GM23248 (cell line): ENCODE measurements around the gene PTPN14. TPM values are rescaled to one million over a fixed set of nuclear protein-coding genes. Genes with fewer than 3 reads are reported as not detected.

ENCODE experiments used
- DNase-seq: peaks from one replicate; pipeline ENCODE4 v3.0.0-alpha.2; 2015
- H2AFZ ChIP-seq: fragments of 200-600 bp; sonication (generic); 2 replicates; pipeline ENCODE4 v1.6.1; 2016; ENCODE audit warnings: antibody characterized with exemption
- H3F3A ChIP-seq: fragments of 200-600 bp; sonication (generic); 2 replicates; pipeline ENCODE4 v1.6.1; 2016; ENCODE audit warnings: mild to moderate bottlenecking, antibody characterized with exemption, mixed run types; ENCODE audit not compliant: insufficient read depth
- H3K27ac ChIP-seq: fragments of 200-600 bp; sonication (generic); 2 replicates; pipeline ENCODE4 v1.5.1; 2016; ENCODE audit warnings: mild to moderate bottlenecking
- H3K27me3 ChIP-seq: fragments of 200-600 bp; sonication (generic); replicated peaks from 2 replicates; pipeline ENCODE4 v1.6.1; 2016; ENCODE audit warnings: mild to moderate bottlenecking; ENCODE audit not compliant: insufficient read depth
- H3K36me3 ChIP-seq: fragments of 200-600 bp; sonication (generic); 2 replicates; pipeline ENCODE4 v1.6.1; 2016; ENCODE audit warnings: low read depth, mild to moderate bottlenecking
- H3K4me1 ChIP-seq: fragments of 200-600 bp; sonication (generic); 2 replicates; pipeline ENCODE4 v1.6.1; 2016; ENCODE audit warnings: mild to moderate bottlenecking; ENCODE audit not compliant: insufficient read depth
- H3K4me2 ChIP-seq: fragments of 200-600 bp; sonication (generic); one replicate; pipeline ENCODE4 v1.6.1; 2016; ENCODE audit warnings: mild to moderate bottlenecking; ENCODE audit not compliant: unreplicated experiment
- H3K4me3 ChIP-seq: fragments of 200-600 bp; sonication (generic); 2 replicates; pipeline ENCODE4 v1.5.1; 2016; ENCODE audit warnings: mild to moderate bottlenecking
- H3K79me2 ChIP-seq: fragments of 200-600 bp; sonication (generic); 2 replicates; pipeline ENCODE4 v1.6.1; 2016; ENCODE audit warnings: mild to moderate bottlenecking; ENCODE audit not compliant: insufficient read depth
- H3K9ac ChIP-seq: fragments of 200-600 bp; sonication (generic); 2 replicates; pipeline ENCODE4 v1.6.1; 2016; ENCODE audit warnings: mild to moderate bottlenecking
- H3K9me2 ChIP-seq: fragments of 200-600 bp; sonication (generic); 2 replicates; pipeline ENCODE4 v1.6.1; 2016; ENCODE audit warnings: mixed run types, mild to moderate bottlenecking, moderate library complexity; ENCODE audit not compliant: insufficient read depth
- H3K9me3 ChIP-seq: fragments of 200-600 bp; sonication (generic); one replicate; pipeline ENCODE4 v1.6.1; 2017; ENCODE audit warnings: low read depth
- H4K20me1 ChIP-seq: fragments of 200-600 bp; sonication (generic); 2 replicates; pipeline ENCODE4 v1.6.0; 2016; ENCODE audit not compliant: insufficient read depth
- EZH2 ChIP-seq: fragments of 200-600 bp; sonication (generic); IDR thresholded peaks from 2 replicates; pipeline ENCODE4 v1.6.1; 2018; ENCODE audit warnings: antibody characterized with exemption, mild to moderate bottlenecking; ENCODE audit not compliant: insufficient read depth, poor library complexity, severe bottlenecking
- EZH2phosphoT487 ChIP-seq: fragments of 200-600 bp; sonication (generic); IDR thresholded peaks from 2 replicates; pipeline ENCODE4 v1.6.1; 2018; ENCODE audit warnings: antibody characterized with exemption, moderate library complexity, mild to moderate bottlenecking, low read depth; ENCODE audit not compliant: insufficient read depth
- WGBS, 2 experiments: methylation state at CpG; one replicate each; pipeline ENCODE4 v1.1.6; 2015 to 2017; ENCODE audit warnings: low lambda C conversion rate in 2 of 2, low coverage in 1 of 2; ENCODE audit errors: missing lambda C conversion rate in 2 of 2; 5-methylcytosine and 5-hydroxymethylcytosine counted together
- in situ Hi-C: fragments of 300-500 bp; cut with MboI; formaldehyde crosslinking; loops from 2 replicates; pipeline ENCODE4 v1.15.0; 2020
- polyA plus RNA-seq: library from polyadenylated mRNA; unstranded; fragments of >200 nt; fragmentation: Nextera tagmentation; extraction: Ambion mirVana; gene quantifications from 2 replicates; pipeline ENCODE4 v1.2.1, GENCODE V29; 2016
- total RNA-seq: library from RNA; depleted of rRNA; stranded (reverse); fragments of >200 nt; shearing (Covaris generic); gene quantifications from 2 replicates; pipeline ENCODE4 v1.2.3, GENCODE V29; 2014

The PTPN14 gene
- total and polyA plus RNA-seq, 2 experiments from 2014 or later: 38.7 to 49.8 TPM

DNA sequence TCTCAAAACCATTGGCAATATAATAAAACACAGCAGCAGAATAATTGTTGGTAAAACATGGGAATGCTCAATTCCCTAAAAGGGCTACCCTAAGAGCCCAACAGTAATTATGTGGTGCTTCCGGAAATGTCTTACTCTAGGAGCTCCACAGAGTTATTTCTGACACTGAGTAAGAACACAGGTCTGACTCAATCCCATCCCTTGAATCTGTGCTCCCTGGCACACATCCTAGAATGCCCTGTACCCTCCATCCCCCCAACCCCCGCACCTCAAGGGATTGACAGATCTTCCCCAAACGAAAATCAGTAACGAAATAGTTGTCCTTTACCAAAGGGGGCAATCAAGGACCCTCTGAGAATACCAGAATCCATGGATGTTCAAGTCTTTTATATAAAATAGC is 198.6 kb downstream of the PTPN14 start:
- WGBS, 2 experiments: 90 to 93% methylated on average over 4 of the region's 4 CpGs
- Histone ChIP-seq H3K36me3 (peaks cover 56% of the 10 kb centered on the region), H3K27me3 (no peaks in the 10 kb centered on the region), H3K9me3 (no peaks in the 10 kb centered on the region), H3K4me3 (no peak overlapping the region), H3K79me2 (0 out of 2 replicates have a peak, but pooled peaks cover 20% of the 10 kb centered on the region), H3K4me1 (peaks cover 13% of the 10 kb centered on the region), H3K27ac (no peak overlapping the region), H3F3A (peaks cover 33% of the 10 kb centered on the region), H2AFZ (no peak overlapping the region), H3K4me2 (no peak overlapping the region), H3K9me2 (no peaks in the 10 kb centered on the region), H4K20me1 (no peaks in the 10 kb centered on the region), H3K9ac (no peak overlapping the region)
- no peak for TF ChIP-seq EZH2phosphoT487
- TF ChIP-seq EZH2: no peak
- in situ Hi-C loops: no loop called here
- DNase-seq: peak; percentile 32

DNA sequence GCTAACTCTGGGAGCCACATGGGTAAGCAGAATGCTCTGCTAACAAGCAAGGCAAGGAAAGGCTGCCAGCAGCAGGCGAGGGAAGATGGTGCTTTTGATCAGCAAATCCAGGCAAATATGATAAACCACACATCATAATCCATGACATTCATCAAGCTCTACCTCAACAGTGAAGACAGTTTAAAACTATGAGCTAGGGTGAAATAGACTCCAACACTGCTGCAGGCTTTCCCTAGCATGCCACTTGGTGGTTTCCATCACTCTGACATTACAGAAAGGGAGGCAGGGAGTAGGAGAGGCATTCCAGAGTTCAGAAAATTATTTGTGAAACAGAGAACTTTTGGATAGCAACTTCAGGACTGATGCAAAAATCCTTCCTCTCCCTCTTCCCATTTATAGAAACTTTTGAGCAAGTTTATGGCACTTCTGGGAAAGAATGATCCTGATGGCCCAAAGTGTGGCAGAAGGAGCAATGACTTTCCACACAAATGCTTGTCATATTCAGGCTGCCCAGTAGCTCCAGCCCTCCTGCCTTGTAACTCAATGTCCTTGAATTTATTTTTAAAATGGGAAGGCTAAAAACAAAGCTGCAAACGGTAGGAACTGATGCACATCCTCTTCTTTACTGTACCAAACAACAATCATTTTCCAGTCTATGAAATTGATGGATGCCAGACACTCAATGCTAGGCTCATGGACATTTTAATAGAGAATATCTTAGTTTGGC is 199.7 kb downstream of the PTPN14 start:
- Histone ChIP-seq H4K20me1 (no peaks in the 10 kb centered on the region), H3K36me3 (peaks cover 55% of the 10 kb centered on the region), H3K4me3 (no peak overlapping the region), H3K4me1 (peaks cover 13% of the 10 kb centered on the region), H2AFZ (no peak overlapping the region), H3K4me2 (no peak overlapping the region), H3K27me3 (no peaks in the 10 kb centered on the region), H3K9ac (no peak overlapping the region), H3K9me2 (no peaks in the 10 kb centered on the region), H3K79me2 (0 out of 2 replicates have a peak, but pooled peaks cover 20% of the 10 kb centered on the region), H3K27ac (no peak overlapping the region), H3K9me3 (no peaks in the 10 kb centered on the region), H3F3A (peaks cover 38% of the 10 kb centered on the region)
- in situ Hi-C loops: no loop called here
- TF ChIP-seq EZH2: no peak
- TF ChIP-seq EZH2phosphoT487: no peak
- no peak for DNase-seq
- 51 to 62% methylated on average over 2 of the region's 2 CpGs for WGBS, 2 experiments

DNA sequence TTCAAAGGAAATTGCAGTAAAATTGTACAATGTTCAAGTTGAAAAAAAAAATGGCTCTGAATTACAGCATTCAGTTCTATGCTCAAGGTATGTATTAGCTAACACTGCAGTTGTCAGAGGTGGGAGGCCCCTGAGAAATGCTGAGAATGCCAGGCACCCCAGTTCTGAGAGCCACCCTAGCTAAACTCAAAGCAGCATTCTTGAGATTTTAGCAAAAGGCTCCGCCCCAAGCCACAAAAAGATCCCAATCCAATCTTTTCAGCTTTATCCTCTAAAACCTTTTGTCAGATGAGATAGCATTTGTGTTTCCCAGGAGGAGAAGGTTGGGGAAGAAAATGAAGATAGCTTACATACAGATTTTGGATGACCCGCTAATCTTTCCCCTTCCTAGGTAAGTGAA is 201.6 kb downstream of the PTPN14 start:
- H3K9me2 ChIP-seq: no peaks in the 10 kb centered on the region

DNA sequence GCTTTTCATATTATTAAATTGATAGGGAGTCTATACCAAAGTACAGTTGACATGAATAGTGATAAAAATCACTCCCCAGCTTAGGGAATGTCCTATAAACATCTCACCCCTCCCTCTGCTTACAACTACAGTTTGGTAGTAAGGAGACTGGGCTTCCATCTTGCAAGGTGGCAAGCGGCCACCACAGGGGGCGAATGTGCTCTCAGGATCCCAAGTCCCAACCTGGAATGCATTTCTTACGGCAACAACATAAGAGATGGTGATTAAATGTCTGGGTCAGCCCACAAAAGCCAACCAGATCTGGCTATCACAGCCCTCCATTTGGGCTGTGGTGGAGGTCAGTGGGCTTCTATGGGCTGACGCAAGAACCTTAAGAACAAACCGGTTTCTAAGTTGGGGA is 202.4 kb downstream of the PTPN14 start:
- no peak overlapping the region for H3K4me2 ChIP-seq

More for the DNA sequence above, 201.6 kb downstream of the PTPN14 start:
- Histone ChIP-seq H3F3A (peaks cover 36% of the 10 kb centered on the region), H3K9me3 (no peaks in the 10 kb centered on the region), H3K27ac (no peak overlapping the region), H3K4me2 (peak overlapping the region; percentile 13), H2AFZ (no peak overlapping the region), H3K36me3 (peaks cover 46% of the 10 kb centered on the region), H4K20me1 (no peaks in the 10 kb centered on the region), H3K4me1 (peaks cover 13% of the 10 kb centered on the region), H3K27me3 (no peaks in the 10 kb centered on the region), H3K9ac (no peak overlapping the region), H3K79me2 (0 out of 2 replicates have a peak, but pooled peaks cover 13% of the 10 kb centered on the region), H3K4me3 (no peak overlapping the region)
- TF ChIP-seq EZH2phosphoT487: no peak
- TF ChIP-seq EZH2: no peak
- DNase-seq: no peak
- 96 to 99% methylated on average over 2 of the region's 2 CpGs for WGBS, 2 experiments
- in situ Hi-C loops: loop anchor here (25.0 kb wide), 1 partner anchor 1188 kb away; no protein-coding TSS in a partner anchor

More for the DNA sequence above, 202.4 kb downstream of the PTPN14 start:
- Histone ChIP-seq H3K27me3 (no peaks in the 10 kb centered on the region), H3K9me2 (no peaks in the 10 kb centered on the region), H3K36me3 (peaks cover 51% of the 10 kb centered on the region), H3K4me3 (no peak overlapping the region), H3F3A (peaks cover 39% of the 10 kb centered on the region; the same call in 1 of the 2 replicates), H3K9me3 (no peaks in the 10 kb centered on the region), H2AFZ (no peak overlapping the region), H4K20me1 (no peaks in the 10 kb centered on the region), H3K9ac (no peak overlapping the region), H3K4me1 (peaks cover 13% of the 10 kb centered on the region), H3K27ac (no peak overlapping the region), H3K79me2 (0 out of 2 replicates have a peak, but pooled peaks cover 13% of the 10 kb centered on the region)
- in situ Hi-C loops: loop anchor here (25.0 kb wide), 1 partner anchor 1188 kb away; no protein-coding TSS in a partner anchor
- 94 to 98% methylated on average over 5 of the region's 5 CpGs for WGBS, 2 experiments
- no peak for DNase-seq
- TF ChIP-seq EZH2phosphoT487 (no peak), EZH2 (no peak)
